H1 (cell line): ENCODE results near the gene PTPN3. TPM values are rescaled to one million over a fixed set of nuclear protein-coding genes. Genes with fewer than 3 reads are reported as not detected.

Source experiments
- RAD21 ChIP-seq, 2 experiments: IDR thresholded peaks in 1 of 2; conservative IDR thresholded peaks in 1 of 2; 2 replicates each; pipeline ENCODE4 v1.6.1; 2011; ENCODE audit warnings: low read depth in 2 of 2, low read length in 2 of 2, improper control_type of control experiment in 1 of 2, inconsistent platforms in 1 of 2, mild to moderate bottlenecking in 1 of 2, moderate library complexity in 1 of 2
- polyA plus RNA-seq, 7 experiments: library from polyadenylated mRNA; depleted of rRNA in 3 of 7; stranded (reverse) in 5 of 7; unstranded in 2 of 7; fragments of >200 nt in 5 of 7; fragments of 200-250 nt in 2 of 7; gene quantifications; 1 replicate in 5 of 7; 2 replicates in 1 of 7; 4 replicates in 1 of 7; pipeline versions ENCODE4 v1.2.1 to v1.2.3, GENCODE V29; 2011 to 2013; ENCODE audit warnings: missing spikeins in 2 of 7, mixed read lengths in 2 of 7
- total RNA-seq: library from RNA; stranded (reverse); fragmentation: NEBNext Ultra II Directional; extraction: Animal tissue kit (Norgen Biotek cat#: 25700); gene quantifications from 2 replicates; pipeline ENCODE4 v1.2.1, GENCODE V29; 2021

PTPN3 gene
- total and polyA plus RNA-seq, 2 of the 8 experiments (the other 6 are each of a cell fraction or from before 2014, with no cell fraction given) = 2.9 to 3.7 TPM

DNA sequence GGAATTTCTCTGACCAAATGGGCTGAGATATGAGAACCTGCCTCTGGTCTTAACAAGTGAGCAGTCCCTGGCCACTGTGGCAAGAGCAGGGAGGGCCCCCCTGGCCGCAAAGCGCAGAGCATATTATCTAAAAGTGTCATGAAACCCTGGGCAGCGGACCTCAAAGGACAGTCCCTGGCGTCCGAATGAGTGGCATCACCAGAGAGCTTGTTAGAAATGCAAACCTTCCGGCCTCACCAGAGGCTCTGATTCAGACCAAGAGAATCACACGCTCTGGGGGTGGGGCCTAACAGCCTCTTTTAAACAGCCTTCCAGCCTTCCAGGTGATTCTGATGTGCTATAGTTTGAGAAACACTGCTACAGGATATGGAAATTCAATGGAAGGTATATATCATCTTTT lies 10.9 kb downstream of the PTPN3 start (continued):
- TF ChIP-seq RAD21 (IDR thresholded peaks at IDR 0.05 in 1 of 2, conservative IDR thresholded peaks at IDR 0.05 in 1 of 2; ENCODE audit: low read depth in 2 of 2, low read length in 2 of 2) = no peak
